Measurements from ENCODE around the gene TRAF4. TPM values are rescaled to one million over a fixed set of nuclear protein-coding genes. Genes with fewer than 3 reads are reported as not detected.
"Not testable (repeated sequence)": the region's sequence is repeated elsewhere in the genome, so short reads cannot be mapped to it uniquely, and the experiment has no call there.

The TRAF4 gene
- total RNA-seq, 1 experiment from 2014 or later, result 38.4 TPM

- DNase-seq (ENCODE audit: low read depth in 1 of 2, low spot score in 2 of 2), result peak in 1 of 2 experiments; percentile 45
- H3K36me3 ChIP-seq, result peaks cover 45% of the 10 kb centered on the region
- H3K27me3 ChIP-seq (replicated peaks), result no peaks in the 10 kb centered on the region
- H3K27ac ChIP-seq, result no peak overlapping the region
- H3K4me1 ChIP-seq (replicated peaks), result peaks cover 10% of the 10 kb centered on the region
- H3K4me3 ChIP-seq, result no peak overlapping the region
- H3K9me3 ChIP-seq (replicated peaks), result no peaks in the 10 kb centered on the region
Observed at GRCh38 chr17:28758411-28759121, 14.8 kb downstream of the TRAF4 start.

GRCh38 chr17:28759256-28759865 is 15.6 kb downstream of the TRAF4 start:
- Histone ChIP-seq H3K27ac (no peak overlapping the region), H3K9me3 (replicated peaks) (no peaks in the 10 kb centered on the region), H3K4me3 (no peak overlapping the region), H3K36me3 (peaks cover 46% of the 10 kb centered on the region), H3K4me1 (replicated peaks) (peaks cover 10% of the 10 kb centered on the region), H3K27me3 (replicated peaks) (no peaks in the 10 kb centered on the region)
- no peak for DNase-seq (ENCODE audit: low read depth in 1 of 2, low spot score in 2 of 2)

GRCh38 chr17:28760601-28761562 is 17.1 kb downstream of the TRAF4 start:
- Histone ChIP-seq H3K36me3 (peaks cover 48% of the 10 kb centered on the region), H3K4me3 (no peak overlapping the region), H3K27me3 (replicated peaks) (no peaks in the 10 kb centered on the region), H3K4me1 (replicated peaks) (peaks cover under 1% of the 10 kb centered on the region; the same call in 1 of the 2 replicates), H3K9me3 (replicated peaks) (no peaks in the 10 kb centered on the region), H3K27ac (no peak overlapping the region)
- no peak for DNase-seq (ENCODE audit: low read depth in 1 of 2, low spot score in 2 of 2)

- no peaks in the 10 kb centered on the region for H3K27me3 ChIP-seq (replicated peaks)
- H3K4me1 ChIP-seq (replicated peaks), result no peaks in the 10 kb centered on the region
- H3K9me3 ChIP-seq (replicated peaks), result no peaks in the 10 kb centered on the region
- no peak overlapping the region for H3K27ac ChIP-seq
- DNase-seq (ENCODE audit: low read depth in 1 of 2, low spot score in 2 of 2), result no peak
- H3K36me3 ChIP-seq, result peaks cover 49% of the 10 kb centered on the region
- no peak overlapping the region for H3K4me3 ChIP-seq
Observed at GRCh38 chr17:28763137-28763799, 19.5 kb downstream of the TRAF4 start.

- Histone ChIP-seq H3K27me3 (replicated peaks) (no peaks in the 10 kb centered on the region), H3K27ac (no peak overlapping the region), H3K4me3 (no peak overlapping the region), H3K9me3 (replicated peaks) (no peaks in the 10 kb centered on the region), H3K4me1 (replicated peaks) (no peaks in the 10 kb centered on the region), H3K36me3 (peaks cover 44% of the 10 kb centered on the region)
- DNase-seq (ENCODE audit: low read depth in 1 of 2, low spot score in 2 of 2), result peak; percentile 68 to 76
Observed at GRCh38 chr17:28763804-28764266, 20.0 kb downstream of the TRAF4 start.

GRCh38 chr17:28765038-28765437 is 21.2 kb downstream of the TRAF4 start:
- H3K4me3 ChIP-seq, result no peak overlapping the region
- H3K36me3 ChIP-seq, result peaks cover 32% of the 10 kb centered on the region
- H3K27me3 ChIP-seq (replicated peaks), result no peaks in the 10 kb centered on the region
- DNase-seq (ENCODE audit: low read depth in 1 of 2, low spot score in 2 of 2), result no peak
- no peak overlapping the region for H3K27ac ChIP-seq
- H3K4me1 ChIP-seq (replicated peaks), result no peaks in the 10 kb centered on the region
- H3K9me3 ChIP-seq (replicated peaks), result no peaks in the 10 kb centered on the region

GRCh38 chr17:28773736-28774135 is 29.9 kb downstream of the TRAF4 start:
- DNase-seq (ENCODE audit: low read depth in 1 of 2, low spot score in 2 of 2), result no peak
- H3K4me1 ChIP-seq (replicated peaks), result no peaks in the 10 kb centered on the region
- no peak overlapping the region for H3K4me3 ChIP-seq
- H3K27ac ChIP-seq, result no peak overlapping the region
- no peaks in the 10 kb centered on the region for H3K9me3 ChIP-seq (replicated peaks)
- no peaks in the 10 kb centered on the region for H3K27me3 ChIP-seq (replicated peaks)
- H3K36me3 ChIP-seq, result no peaks in the 10 kb centered on the region; the same call in 1 of the 2 replicates

- Histone ChIP-seq H3K27me3 (replicated peaks) (no peaks in the 10 kb centered on the region), H3K9me3 (replicated peaks) (no peaks in the 10 kb centered on the region), H3K4me1 (replicated peaks) (no peaks in the 10 kb centered on the region), H3K36me3 (no peaks in the 10 kb centered on the region; the same call in 1 of the 2 replicates), H3K4me3 (no peak overlapping the region), H3K27ac (no peak overlapping the region)
- DNase-seq (ENCODE audit: low read depth in 1 of 2, low spot score in 2 of 2), result no peak
Observed at GRCh38 chr17:28774206-28774605, 30.4 kb downstream of the TRAF4 start.

- DNase-seq (ENCODE audit: low read depth in 1 of 2, low spot score in 2 of 2), result no peak
- H3K4me3 ChIP-seq, result no peak overlapping the region
- H3K27ac ChIP-seq, result no peak overlapping the region
- no peaks in the 10 kb centered on the region; the same call in 1 of the 2 replicates for H3K36me3 ChIP-seq
- H3K4me1 ChIP-seq (replicated peaks), result no peaks in the 10 kb centered on the region
- no peaks in the 10 kb centered on the region for H3K9me3 ChIP-seq (replicated peaks)
- no peaks in the 10 kb centered on the region for H3K27me3 ChIP-seq (replicated peaks)
Observed at GRCh38 chr17:28777178-28777577, 33.4 kb downstream of the TRAF4 start.

GRCh38 chr17:28779601-28780000 is 35.8 kb downstream of the TRAF4 start:
- not testable (repeated sequence) for H3K4me3 ChIP-seq; H3K36me3 ChIP-seq; H3K4me1 ChIP-seq (replicated peaks); H3K27me3 ChIP-seq (replicated peaks); DNase-seq (ENCODE audit: low read depth in 1 of 2, low spot score in 2 of 2); H3K27ac ChIP-seq; H3K9me3 ChIP-seq (replicated peaks)

GRCh38 chr17:28783161-28783560 is 39.4 kb downstream of the TRAF4 start:
- Histone ChIP-seq H3K9me3 (replicated peaks) (no peaks in the 10 kb centered on the region), H3K36me3 (no peaks in the 10 kb centered on the region; the same call in 1 of the 2 replicates), H3K4me3 (no peak overlapping the region), H3K27me3 (replicated peaks) (no peaks in the 10 kb centered on the region), H3K27ac (no peak overlapping the region), H3K4me1 (replicated peaks) (no peaks in the 10 kb centered on the region)
- DNase-seq (ENCODE audit: low read depth in 1 of 2, low spot score in 2 of 2), result no peak

- no peaks in the 10 kb centered on the region for H3K9me3 ChIP-seq (replicated peaks)
- H3K36me3 ChIP-seq, result no peaks in the 10 kb centered on the region
- H3K4me1 ChIP-seq (replicated peaks), result no peaks in the 10 kb centered on the region
Observed at GRCh38 chr17:28788100-28788499, 44.3 kb downstream of the TRAF4 start.

More at GRCh38 chr17:28788100-28788499, 44.3 kb downstream of the TRAF4 start:
- no peak for DNase-seq (ENCODE audit: low read depth in 1 of 2, low spot score in 2 of 2)
- H3K4me3 ChIP-seq, result no peak overlapping the region
- no peak overlapping the region for H3K27ac ChIP-seq
- no peaks in the 10 kb centered on the region for H3K27me3 ChIP-seq (replicated peaks)
